IPS DF 6.9 (cell line): ENCODE data around the gene FGFR2.

Experiments
- DNase-seq: peaks from one replicate; pipeline ENCODE4 v3.0.0-alpha.2; 2013; ENCODE audit warnings: low read depth, low spot score
- H3K27ac ChIP-seq: one replicate; pipeline ENCODE4 v1.5.1; 2013; ENCODE audit warnings: low read length, control low read depth
- H3K27me3 ChIP-seq: 2 replicates; pipeline ENCODE4 v1.6.1; 2013; ENCODE audit warnings: mild to moderate bottlenecking, low read length; ENCODE audit not compliant: control insufficient read depth, insufficient read depth
- H3K36me3 ChIP-seq: 2 replicates; pipeline ENCODE4 v1.6.1; 2013; ENCODE audit warnings: low read length; ENCODE audit not compliant: control insufficient read depth, insufficient read depth
- H3K4me1 ChIP-seq: 2 replicates; pipeline ENCODE4 v1.6.1; 2013; ENCODE audit warnings: low read length; ENCODE audit not compliant: control insufficient read depth, insufficient read depth
- H3K4me3 ChIP-seq: 2 replicates; pipeline ENCODE4 v1.5.1; 2013; ENCODE audit warnings: mild to moderate bottlenecking, low read length
- H3K9me3 ChIP-seq: 2 replicates; pipeline ENCODE4 v1.6.1; 2013; ENCODE audit warnings: low read length, inconsistent platforms; ENCODE audit not compliant: control insufficient read depth, insufficient read depth
- WGBS: extraction: QIAGEN DNeasy Blood & Tissue Kit; methylation state at CpG from one replicate; pipeline ENCODE4 v1.1.7; 2013; ENCODE audit warnings: mixed read lengths, missing lambda C conversion rate; ENCODE audit not compliant: insufficient read length, insufficient coverage; 5-methylcytosine and 5-hydroxymethylcytosine counted together

The FGFR2 gene

DNA sequence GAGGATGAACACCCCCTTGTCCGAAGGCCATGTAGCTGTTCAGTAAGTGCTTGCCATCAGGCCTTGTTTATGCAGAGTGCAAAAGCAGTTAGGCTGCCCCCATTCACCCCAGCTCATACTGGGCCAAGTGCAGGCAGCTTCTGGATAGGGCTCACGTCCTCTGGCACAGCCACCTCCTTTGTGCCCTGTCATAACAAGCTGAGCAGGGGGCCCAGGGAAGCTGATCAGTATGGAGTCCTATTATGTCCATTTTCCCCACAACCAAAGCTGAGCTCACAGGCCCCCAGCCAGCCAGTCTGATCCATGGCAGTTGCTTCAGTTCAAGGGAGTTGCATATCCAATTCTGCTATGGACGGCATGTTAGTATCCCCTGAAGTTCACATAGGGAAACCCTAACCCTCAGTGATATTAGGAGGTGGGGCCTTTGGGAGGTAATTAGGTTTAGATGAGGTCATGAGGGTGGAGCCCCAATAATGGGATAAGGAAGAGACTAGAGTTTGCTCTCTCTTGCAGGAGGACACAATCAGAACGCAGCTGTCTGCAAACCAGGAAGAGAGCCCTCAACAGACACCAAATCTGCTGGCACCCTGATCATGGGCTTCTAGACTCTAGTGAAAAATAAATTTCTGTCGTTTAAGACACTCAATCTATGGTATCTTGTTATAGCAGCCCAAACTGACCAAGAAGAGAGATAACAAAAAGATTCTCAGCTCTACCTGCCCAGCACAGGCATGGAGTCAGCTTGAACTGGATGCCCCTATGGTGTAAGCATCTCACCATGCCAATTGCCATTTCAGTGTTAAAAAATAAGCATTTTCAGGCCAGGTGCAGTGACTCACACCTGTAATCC lies 155.9 kb downstream of the FGFR2 start:
- Histone ChIP-seq H3K9me3 (no peaks in the 10 kb centered on the region), H3K27me3 (no peaks in the 10 kb centered on the region), H3K27ac (no peak overlapping the region), H3K36me3 (no peaks in the 10 kb centered on the region), H3K4me3 (no peak overlapping the region), H3K4me1 (no peaks in the 10 kb centered on the region)
- no peak for DNase-seq
- no CpG with 5 or more reads among the region's 5 CpGs for WGBS

DNA sequence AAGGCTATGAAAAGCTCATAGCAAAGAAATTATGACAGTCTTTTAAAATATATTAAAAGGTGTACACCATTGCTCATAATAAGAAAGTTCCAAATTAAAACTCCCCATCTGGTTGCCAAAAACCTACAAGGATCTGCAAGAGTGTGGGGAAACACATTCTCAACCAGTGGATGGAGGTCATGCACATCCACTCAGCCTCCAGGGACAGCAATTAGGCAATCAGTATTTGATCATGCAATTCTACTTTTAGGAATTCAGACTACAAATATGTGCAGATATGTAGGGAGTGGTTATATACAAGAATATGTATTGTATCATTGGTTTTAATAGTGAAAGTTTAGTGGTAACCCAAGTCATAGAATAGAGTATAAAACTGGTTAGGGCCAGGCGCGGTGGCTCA lies 157.8 kb downstream of the FGFR2 start:
- DNase-seq = no peak
- Histone ChIP-seq H3K9me3 (no peaks in the 10 kb centered on the region), H3K27me3 (no peaks in the 10 kb centered on the region), H3K4me1 (no peaks in the 10 kb centered on the region), H3K4me3 (no peak overlapping the region), H3K36me3 (no peaks in the 10 kb centered on the region), H3K27ac (no peak overlapping the region)
- WGBS = no CpG with 5 or more reads among the region's 2 CpGs

DNA sequence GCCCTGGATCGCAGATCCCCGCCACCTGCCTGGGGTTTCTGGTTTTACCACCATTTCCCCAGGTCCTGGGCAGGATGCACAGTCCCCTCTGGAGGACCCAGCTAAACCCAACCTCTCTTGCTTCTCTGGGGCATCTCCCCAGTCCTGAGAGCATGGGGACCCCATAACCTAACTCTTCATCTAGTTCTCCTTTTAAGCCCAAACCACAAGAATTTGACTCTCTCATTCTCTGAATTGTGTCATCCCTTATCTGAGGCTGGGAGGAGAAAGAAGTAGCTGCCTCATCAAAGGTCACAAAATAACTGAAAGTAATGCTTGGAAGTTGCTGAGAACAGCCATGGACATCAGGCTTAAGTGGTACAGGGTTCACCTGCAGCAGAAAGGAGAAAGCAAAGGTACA lies 159.9 kb downstream of the FGFR2 start:
- Histone ChIP-seq H3K9me3 (no peaks in the 10 kb centered on the region), H3K36me3 (no peaks in the 10 kb centered on the region), H3K27ac (no peak overlapping the region), H3K27me3 (no peaks in the 10 kb centered on the region), H3K4me1 (no peaks in the 10 kb centered on the region), H3K4me3 (no peak overlapping the region)
- no CpG with 5 or more reads among the region's 2 CpGs for WGBS
- no peak for DNase-seq

GRCh38 chr10:121437596-121437995 lies 160.6 kb downstream of the FGFR2 start:
- H3K9me3 ChIP-seq = no peaks in the 10 kb centered on the region
- H3K4me3 ChIP-seq = no peak overlapping the region
- DNase-seq = no peak
- no peaks in the 10 kb centered on the region for H3K36me3 ChIP-seq
- H3K27ac ChIP-seq = no peak overlapping the region
- no peaks in the 10 kb centered on the region for H3K27me3 ChIP-seq
- no CpG with 5 or more reads among the region's 4 CpGs for WGBS
- H3K4me1 ChIP-seq = no peaks in the 10 kb centered on the region

- no peak overlapping the region for H3K4me3 ChIP-seq
- H3K4me1 ChIP-seq = no peaks in the 10 kb centered on the region
- no peaks in the 10 kb centered on the region for H3K36me3 ChIP-seq
- no peaks in the 10 kb centered on the region for H3K9me3 ChIP-seq
- H3K27ac ChIP-seq = no peak overlapping the region
- WGBS = no CpG with 5 or more reads among the region's 5 CpGs
- no peak for DNase-seq
- H3K27me3 ChIP-seq = no peaks in the 10 kb centered on the region
These were observed 161.5 kb downstream of the FGFR2 start for GRCh38 chr10:121436630-121437341.

GRCh38 chr10:121436281-121436629 lies 162.0 kb downstream of the FGFR2 start:
- Histone ChIP-seq H3K27me3 (no peaks in the 10 kb centered on the region), H3K4me1 (no peaks in the 10 kb centered on the region), H3K36me3 (no peaks in the 10 kb centered on the region), H3K4me3 (no peak overlapping the region), H3K27ac (no peak overlapping the region), H3K9me3 (no peaks in the 10 kb centered on the region)
- no peak for DNase-seq
- no CpG with 5 or more reads among the region's 5 CpGs for WGBS

GRCh38 chr10:121435099-121435875 lies 163.0 kb downstream of the FGFR2 start:
- DNase-seq = no peak
- no peak overlapping the region for H3K4me3 ChIP-seq
- no peaks in the 10 kb centered on the region for H3K9me3 ChIP-seq
- no peaks in the 10 kb centered on the region for H3K36me3 ChIP-seq
- no peak overlapping the region for H3K27ac ChIP-seq
- H3K4me1 ChIP-seq = no peaks in the 10 kb centered on the region
- no peaks in the 10 kb centered on the region for H3K27me3 ChIP-seq
- WGBS = no CpG with 5 or more reads among the region's 9 CpGs

- H3K27me3 ChIP-seq = no peaks in the 10 kb centered on the region
- H3K27ac ChIP-seq = no peak overlapping the region
- H3K36me3 ChIP-seq = no peaks in the 10 kb centered on the region
- no peaks in the 10 kb centered on the region for H3K9me3 ChIP-seq
- DNase-seq = no peak
- H3K4me1 ChIP-seq = no peaks in the 10 kb centered on the region
- no peak overlapping the region for H3K4me3 ChIP-seq
- WGBS = no CpG with 5 or more reads among the region's 7 CpGs
These were observed 164.3 kb downstream of the FGFR2 start for GRCh38 chr10:121433965-121434364.

- WGBS = no CpG with 5 or more reads among the region's 1 CpG
- H3K4me3 ChIP-seq = no peak overlapping the region
- H3K4me1 ChIP-seq = no peaks in the 10 kb centered on the region
- no peak overlapping the region for H3K27ac ChIP-seq
- H3K36me3 ChIP-seq = no peaks in the 10 kb centered on the region
- no peaks in the 10 kb centered on the region for H3K27me3 ChIP-seq
- no peaks in the 10 kb centered on the region for H3K9me3 ChIP-seq
- no peak for DNase-seq
These were observed 169.4 kb downstream of the FGFR2 start for GRCh38 chr10:121428867-121429266.
